Left lobe of liver (tissue), 2 donors: ENCODE data around the gene ADAMTS8. TPM values are rescaled to one million over a fixed set of nuclear protein-coding genes. Genes with fewer than 3 reads are reported as not detected.
A peak's percentile ranks its signal among the peaks of the same experiment; 100 is the strongest.

Source experiments
- ATAC-seq: fragments of 200-7000 bp; cut with Tn5 transposase; one replicate; pipeline ENCODE4 v1.9.1; 2020; ENCODE audit warnings: mild to moderate bottlenecking, moderate library complexity
- DNase-seq: peaks from one replicate; pipeline ENCODE4 v3.0.0-alpha.2; 2020; ENCODE audit warnings: low spot score
- total RNA-seq: library from RNA; stranded (reverse); gene quantifications from one replicate; pipeline ENCODE4 v1.2.1, GENCODE V29; 2021
- donor health status: DM: no; HTN: no; CAD: no; lungs with moderate emphysema.
- donor health status: DM: no; HTN: yes; CAD: no.

The ADAMTS8 gene
- total RNA-seq, 1 donor from 2014 or later = 0.15 TPM

- no peak for DNase-seq
- no peak for ATAC-seq
Measured at GRCh38 chr11:130400781-130401483, 27.5 kb downstream of the ADAMTS8 start.

DNA sequence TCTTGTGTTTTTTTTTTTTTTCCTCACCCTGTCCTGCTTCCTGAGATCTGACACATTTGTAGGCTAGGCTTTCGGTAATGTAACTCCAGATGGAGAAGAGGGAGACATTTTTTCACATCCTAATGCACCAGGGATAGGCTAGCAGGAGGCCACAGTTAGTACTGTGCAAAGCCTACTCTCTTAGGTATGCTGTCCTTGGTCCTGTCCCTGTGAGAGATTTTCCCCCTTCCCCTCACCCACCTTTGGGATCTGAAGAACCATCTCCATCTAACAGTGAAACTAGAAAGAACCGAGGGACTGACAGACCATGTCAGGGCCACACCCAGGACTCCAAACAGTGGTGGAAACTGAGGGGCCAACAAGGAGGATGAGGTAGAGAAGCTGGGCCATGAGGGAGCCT is 29.2 kb downstream of the ADAMTS8 start:
- DNase-seq = no peak
- ATAC-seq = no peak

- no peak for DNase-seq
- ATAC-seq = peak; percentile 9
Measured at GRCh38 chr11:130397780-130398179, 30.6 kb downstream of the ADAMTS8 start.

GRCh38 chr11:130396965-130397364 is 31.4 kb downstream of the ADAMTS8 start:
- DNase-seq = peak; percentile 84
- ATAC-seq = peak; percentile 97

DNA sequence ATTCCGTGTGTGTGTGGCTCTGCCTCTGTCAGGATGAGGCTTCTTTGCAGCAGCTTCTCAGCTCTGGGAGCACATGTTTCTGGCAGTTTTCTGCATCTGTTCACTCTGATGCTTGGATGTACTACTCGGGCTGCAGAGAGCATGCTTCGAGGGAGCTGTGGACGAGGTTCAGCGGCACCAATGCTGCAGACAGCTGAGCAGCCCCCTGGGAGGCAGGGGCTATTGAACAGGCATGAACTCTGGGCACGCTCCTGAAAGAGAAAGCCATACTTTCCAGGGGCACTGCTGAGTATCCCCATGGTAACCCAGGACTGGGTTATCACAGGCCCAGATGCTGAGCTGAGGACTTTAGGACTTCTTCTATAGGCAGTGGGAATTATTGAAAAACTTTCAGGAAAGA is 33.8 kb downstream of the ADAMTS8 start:
- no peak for ATAC-seq
- DNase-seq = no peak

GRCh38 chr11:130391711-130392110 is 36.7 kb downstream of the ADAMTS8 start:
- no peak for ATAC-seq
- no peak for DNase-seq

DNA sequence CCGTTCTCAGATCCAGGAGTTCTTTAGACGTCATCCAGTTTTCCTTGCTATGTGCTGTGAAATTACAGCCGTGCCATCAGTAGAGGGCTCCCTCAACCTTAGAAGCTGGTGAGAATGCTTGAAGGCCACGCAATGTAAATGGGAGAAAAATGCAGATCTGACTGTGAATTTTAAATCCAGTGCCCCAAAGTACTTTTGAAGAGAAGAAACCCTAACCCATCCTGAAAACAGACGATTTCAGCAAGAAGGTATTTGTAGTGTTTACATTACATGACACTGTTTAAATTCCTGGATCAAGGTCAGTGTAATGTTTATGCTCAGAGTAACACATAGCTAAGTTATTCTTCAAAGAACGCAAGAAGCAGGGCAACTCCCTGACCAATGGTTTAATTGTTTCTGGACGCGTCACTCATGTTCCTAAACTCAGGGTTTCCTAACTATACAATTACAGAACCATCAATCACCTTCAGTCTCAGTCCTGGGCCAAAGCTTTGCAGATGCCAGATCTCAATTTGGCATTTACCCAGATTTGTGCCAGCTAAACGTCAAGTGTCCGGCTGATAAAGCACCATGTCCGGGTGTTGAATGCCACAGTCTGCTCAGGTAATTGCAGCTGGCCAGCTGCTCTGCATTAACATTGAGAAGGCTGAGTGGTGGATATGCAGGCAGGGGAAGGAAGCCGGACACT is 38.2 kb downstream of the ADAMTS8 start:
- ATAC-seq (peak; percentile 65), DNase-seq (no peak)

- DNase-seq = no peak
- no peak for ATAC-seq
Measured at GRCh38 chr11:130389335-130389935, 39.0 kb downstream of the ADAMTS8 start.

DNA sequence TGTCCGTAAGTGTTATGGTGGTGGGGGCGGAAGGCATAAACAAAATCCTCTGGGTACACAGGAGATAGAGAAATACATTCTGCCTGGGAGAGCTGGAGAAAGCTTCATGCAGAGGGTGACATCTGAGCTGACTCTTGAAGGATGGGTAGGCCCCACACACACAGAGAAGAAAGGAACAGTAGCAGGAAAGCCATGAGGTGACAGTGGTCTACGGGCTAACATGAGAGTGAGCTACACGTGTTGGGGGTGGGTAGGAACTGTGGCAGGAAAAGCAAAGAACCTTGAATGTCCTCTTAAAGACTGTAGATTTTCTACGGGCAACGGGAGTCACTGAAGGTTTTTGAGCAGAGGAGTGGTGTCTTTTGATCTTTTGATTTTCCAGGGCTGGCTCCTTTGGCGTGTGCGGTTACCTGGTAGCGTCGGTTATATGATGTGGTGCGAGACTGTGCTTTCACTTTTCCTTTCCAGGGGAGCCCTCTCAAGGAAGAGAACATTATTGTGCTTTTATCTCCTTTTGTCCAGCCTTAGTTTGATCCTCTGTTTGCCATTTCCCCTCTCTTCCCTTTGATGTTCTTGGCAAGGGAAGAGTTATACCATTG is 39.7 kb downstream of the ADAMTS8 start:
- DNase-seq (no peak), ATAC-seq (no peak)

DNA sequence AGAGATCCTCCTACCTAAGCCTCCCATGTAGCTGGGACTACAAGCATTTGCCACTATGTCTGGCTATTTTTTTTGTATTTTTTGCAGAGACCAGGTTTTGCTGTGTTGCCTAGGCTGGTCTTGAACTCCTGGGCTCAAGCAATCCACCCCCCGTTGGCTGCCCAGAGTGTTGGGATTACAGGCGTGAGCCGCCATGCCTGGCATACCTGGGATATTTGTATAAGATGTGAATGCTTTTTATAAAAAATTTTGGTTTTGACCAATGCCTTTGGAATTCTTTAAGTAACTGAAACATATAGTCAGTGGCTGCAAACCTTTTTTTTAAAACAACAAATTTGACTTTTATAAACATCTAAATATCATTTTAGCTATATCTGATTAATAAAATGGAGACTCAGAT is 42.4 kb downstream of the ADAMTS8 start:
- no peak for DNase-seq
- no peak for ATAC-seq

DNA sequence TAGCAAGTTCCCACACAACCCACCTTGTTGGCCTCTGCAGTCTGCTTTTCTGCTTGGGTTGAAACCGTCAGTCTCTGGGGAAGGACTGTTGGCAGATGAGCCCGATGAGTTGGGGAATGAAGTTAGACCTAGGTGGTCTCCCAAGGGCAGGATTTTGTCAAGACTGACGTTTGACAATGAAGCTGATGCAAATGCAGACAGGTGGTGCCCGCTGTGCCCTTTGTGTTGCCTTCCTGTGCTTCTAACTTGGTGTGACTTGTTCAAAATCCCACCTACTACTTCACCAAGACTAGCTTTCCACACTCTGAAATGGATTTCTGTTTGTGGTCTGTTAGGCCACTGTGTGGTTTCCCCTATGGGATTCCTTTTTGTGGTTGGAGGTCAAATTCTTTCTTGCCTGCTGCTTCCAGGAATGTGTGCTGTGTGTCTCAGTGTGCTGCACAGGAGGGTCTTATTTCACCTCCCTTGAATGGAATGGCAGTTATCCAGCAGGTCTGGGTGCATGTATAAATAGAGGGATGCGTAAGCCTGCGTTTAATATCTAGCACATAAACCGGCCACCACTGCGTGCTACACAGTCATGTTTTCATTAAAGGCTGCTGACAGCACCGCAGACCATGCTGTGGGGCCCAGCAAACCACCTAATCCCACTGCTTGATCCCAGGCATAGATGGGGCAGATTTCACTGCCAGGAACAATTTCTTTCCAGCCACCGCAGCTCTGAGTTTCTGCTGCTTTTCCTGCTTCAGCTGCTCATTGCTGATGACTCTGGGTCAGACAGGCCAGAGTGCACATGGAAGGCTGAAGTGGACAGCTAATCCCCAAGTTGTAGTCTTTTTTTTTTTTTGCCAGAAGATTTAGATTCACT is 44.8 kb downstream of the ADAMTS8 start:
- ATAC-seq = no peak
- DNase-seq = no peak

DNA sequence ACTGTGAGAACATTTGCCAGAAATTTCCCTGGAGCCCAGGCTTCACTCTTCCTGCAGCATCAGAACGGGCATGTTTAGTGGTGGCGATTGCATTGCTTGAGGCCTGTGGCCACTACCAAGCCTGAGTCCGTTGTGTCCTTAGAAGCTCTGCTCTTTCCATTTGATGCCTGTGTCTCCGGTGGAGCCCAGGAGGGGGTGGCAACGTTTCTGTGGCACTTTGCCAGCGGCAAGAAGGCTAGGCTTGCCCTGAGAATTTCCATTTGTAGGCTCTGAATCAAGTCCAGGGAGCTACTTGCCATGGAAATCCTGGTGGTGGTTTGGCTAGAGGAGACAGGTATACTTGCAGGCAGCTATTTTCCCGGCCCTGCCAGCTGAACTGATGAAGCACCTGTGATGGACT is 47.1 kb downstream of the ADAMTS8 start:
- ATAC-seq = no peak
- DNase-seq = no peak

- DNase-seq = no peak
- ATAC-seq = no peak
Measured at GRCh38 chr11:130380778-130381177, 47.6 kb downstream of the ADAMTS8 start.

GRCh38 chr11:130379276-130379675 is 49.1 kb downstream of the ADAMTS8 start:
- DNase-seq (no peak), ATAC-seq (no peak)

DNA sequence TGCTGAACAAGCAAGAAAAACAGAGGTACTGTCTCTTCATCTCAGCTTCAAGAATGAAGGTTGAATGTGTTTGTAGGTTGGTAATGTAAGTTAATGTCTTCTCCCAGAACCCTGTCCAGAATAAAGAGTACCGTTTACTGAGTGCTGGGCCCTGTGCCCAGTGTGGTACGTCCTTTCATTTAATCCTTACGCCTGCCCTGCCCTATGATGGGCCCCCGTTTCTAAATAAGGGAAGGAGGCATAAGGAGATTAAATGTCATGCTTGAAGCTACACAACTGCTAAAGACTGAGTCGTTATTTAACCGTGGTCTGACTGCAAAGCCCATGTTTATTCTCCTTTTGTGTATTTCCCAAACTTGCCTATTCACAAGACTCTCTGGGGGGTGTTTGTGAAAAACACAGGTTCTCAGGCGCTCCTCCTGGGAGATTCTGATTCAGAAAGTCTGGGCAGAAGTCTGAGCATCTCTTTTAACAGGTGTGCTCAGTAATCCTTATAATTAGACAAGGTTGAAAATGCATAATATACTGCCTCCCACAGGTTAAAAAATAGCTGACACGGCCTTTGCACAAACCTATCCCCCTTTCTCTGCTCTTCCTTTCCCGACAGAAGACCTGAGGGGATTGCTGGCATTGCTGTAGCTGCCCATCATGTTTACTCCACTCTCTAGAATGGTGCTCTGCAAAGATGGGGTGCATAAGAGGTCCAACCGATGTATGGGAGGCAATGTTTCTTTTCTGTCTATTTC is 57.4 kb downstream of the ADAMTS8 start:
- peak; percentile 71 for ATAC-seq
- no peak for DNase-seq

GRCh38 chr11:130369713-130370112 is 58.7 kb downstream of the ADAMTS8 start:
- ATAC-seq (no peak), DNase-seq (no peak)

- DNase-seq (no peak), ATAC-seq (no peak)
Measured at GRCh38 chr11:130369141-130369691, 59.2 kb downstream of the ADAMTS8 start.

DNA sequence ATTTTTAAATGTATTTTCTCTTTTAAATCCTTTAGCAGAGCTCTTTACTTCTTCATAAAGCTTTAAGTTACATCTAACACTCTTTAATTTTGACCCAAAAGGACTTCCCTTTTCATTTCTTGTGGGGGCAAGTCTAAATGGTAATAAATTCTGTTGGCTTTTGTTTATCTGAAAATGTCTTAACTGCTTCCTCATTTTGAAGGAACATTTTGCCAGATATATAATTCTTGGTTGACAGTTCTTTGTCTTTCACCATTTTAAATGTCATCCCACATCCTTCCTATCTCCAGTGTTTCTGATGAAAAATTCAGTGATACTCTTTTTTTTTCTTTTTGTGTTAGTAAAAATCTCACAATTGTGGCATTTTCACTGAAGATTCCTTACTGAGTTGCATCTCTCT is 69.0 kb downstream of the ADAMTS8 start:
- no peak for ATAC-seq
- no peak for DNase-seq

- ATAC-seq = no peak
Measured at GRCh38 chr11:130358398-130358797, 70.0 kb downstream of the ADAMTS8 start.

More at GRCh38 chr11:130358398-130358797, 70.0 kb downstream of the ADAMTS8 start:
- DNase-seq = no peak
